Spleen (tissue), 11 donors: Measurements from ENCODE around the gene ADAM10. TPM values are rescaled to one million over a fixed set of nuclear protein-coding genes. Genes with fewer than 3 reads are reported as not detected.

Experiments
- DNase-seq: peaks from one replicate; pipeline ENCODE4 v3.0.0-alpha.2; 2020
- H3K27ac ChIP-seq, 8 donors: fragments of 200-600 bp; sonication (generic) in 7 of 8; 1 replicate in 4 of 8; 2 replicates in 4 of 8; pipeline versions ENCODE4 v1.5.0 to v1.8.0; 2016 to 2021; ENCODE audit warnings: inconsistent platforms in 4 of 8, mild to moderate bottlenecking in 4 of 8, moderate library complexity in 1 of 8
- H3K27me3 ChIP-seq, 7 donors: fragments of 200-600 bp; sonication (generic) in 6 of 7; replicated peaks in 1 of 7; 1 replicate in 4 of 7; 2 replicates in 3 of 7; pipeline versions ENCODE4 v1.5.0 to v1.8.0; 2016 to 2021; ENCODE audit warnings: inconsistent platforms in 3 of 7, mild to moderate bottlenecking in 1 of 7
- H3K36me3 ChIP-seq, 6 donors: fragments of 200-600 bp; sonication (generic) in 5 of 6; 1 replicate in 4 of 6; 2 replicates in 2 of 6; pipeline versions ENCODE4 v1.5.0 to v1.8.0; 2016 to 2021; ENCODE audit warnings: inconsistent platforms in 2 of 6
- H3K4me1 ChIP-seq, 6 donors: fragments of 200-600 bp; sonication (generic) in 5 of 6; 1 replicate in 3 of 6; 2 replicates in 3 of 6; pipeline versions ENCODE4 v1.5.0 to v1.8.0; 2016 to 2021; ENCODE audit warnings: inconsistent platforms in 3 of 6
- H3K4me3 ChIP-seq, 8 donors: fragments of 200-600 bp; sonication (generic) in 7 of 8; 1 replicate in 4 of 8; 2 replicates in 4 of 8; pipeline versions ENCODE4 v1.5.0 to v1.8.0; 2016 to 2021; ENCODE audit warnings: inconsistent platforms in 4 of 8, mild to moderate bottlenecking in 4 of 8, moderate library complexity in 2 of 8
- H3K9me3 ChIP-seq, 8 donors: fragments of 200-600 bp; sonication (generic) in 7 of 8; 1 replicate in 4 of 8; 2 replicates in 4 of 8; pipeline versions ENCODE4 v1.5.0 to v1.8.0; 2016 to 2021; ENCODE audit warnings: inconsistent platforms in 4 of 8
- POLR2A ChIP-seq, 3 donors: fragments of 450-650 bp; IDR thresholded peaks; one replicate each; pipeline ENCODE4 v1.5.1; 2017; ENCODE audit warnings: antibody characterized with exemption in 3 of 3, mild to moderate bottlenecking in 1 of 3
- POLR2AphosphoS5 ChIP-seq, 3 donors: sonication (generic); formaldehyde crosslinking; IDR thresholded peaks; one replicate each; pipeline ENCODE4 v1.5.1; 2017; ENCODE audit warnings: antibody characterized with exemption in 3 of 3
- WGBS, 5 donors: extraction: QIAGEN DNeasy Blood & Tissue Kit in 3 of 5; methylation state at CpG; one replicate each; pipeline versions ENCODE4 v1.1.5 to v1.1.7; 2013 to 2018; 5-methylcytosine and 5-hydroxymethylcytosine counted together
- intact Hi-C: fragments of 100-400 bp; cut with DNase I; formaldehyde crosslinking; loops from one replicate; pipeline ENCODE4 v1.15.0; 2023; ENCODE audit warnings: low total_unique reads
- polyA plus RNA-seq, 3 donors: library from polyadenylated mRNA; stranded (reverse); fragments of 200-250 nt; gene quantifications; one replicate each; pipeline ENCODE4 v1.2.1, GENCODE V29; 2013
- total RNA-seq, 7 donors: library from RNA; depleted of rRNA in 3 of 7; stranded (reverse); fragments of >200 nt in 3 of 7; fragmentation: NEBNext Ultra II Directional in 4 of 7; extraction: Animal tissue kit (Norgen Biotek cat#: 25700) in 4 of 7; gene quantifications; one replicate each; pipeline versions ENCODE4 v1.1.0 to v1.2.1, GENCODE V29; 2016 to 2021
- TF ChIP-seq, protein P1 (sequence below), 11 experiments: fragments of 200-600 bp in 7 of 11; fragments of 450-650 bp in 4 of 11; sonication (generic) in 4 of 11; IDR thresholded peaks in 8 of 11; conservative IDR thresholded peaks in 3 of 11; 1 replicate in 7 of 11; 2 replicates in 4 of 11; pipeline versions ENCODE4 v1.4.0 to v1.8.0; 2016 to 2021; ENCODE audit warnings: antibody characterized with exemption in 11 of 11, inconsistent platforms in 4 of 11, mild to moderate bottlenecking in 1 of 11
- donor health status: healthy with polysubstance abuse.
- donor health status: DM: no; HTN: no; CAD: no; lungs with moderate emphysema.
- donor health status: DM: no; HTN: no; CAD: no.
- donor health status: Bipolar disorder and iron deficiency.
- donor health status: healthy.
- donor health status: DM: no; HTN: no; CAD: no.
- donor health status: DM: yes; HTN: yes; CAD: no.

Gene ADAM10
- total and polyA plus RNA-seq, 10 donors: 7.6 to 205 (median 123) TPM

- Histone ChIP-seq H3K4me3 (no peak overlapping the region), H3K36me3 (no peaks in the 10 kb centered on the region), H3K27ac (no peak overlapping the region), H3K4me1 (no peaks in the 10 kb centered on the region), H3K27me3 (no peaks in the 10 kb centered on the region), H3K9me3 (peaks cover 0 to 19% (median 15%) of the 10 kb centered on the region in 8 donors)
- no peak for DNase-seq
- intact Hi-C loops: no loop called here
- 57 to 76% (median 66%) methylated on average over 7 of the region's 7 CpGs for WGBS, 5 donors
- TF ChIP-seq POLR2AphosphoS5 (IDR thresholded peaks at IDR 0.05) (no peak), POLR2A (IDR thresholded peaks at IDR 0.05) (no peak)
- TF ChIP-seq, protein P1, sequence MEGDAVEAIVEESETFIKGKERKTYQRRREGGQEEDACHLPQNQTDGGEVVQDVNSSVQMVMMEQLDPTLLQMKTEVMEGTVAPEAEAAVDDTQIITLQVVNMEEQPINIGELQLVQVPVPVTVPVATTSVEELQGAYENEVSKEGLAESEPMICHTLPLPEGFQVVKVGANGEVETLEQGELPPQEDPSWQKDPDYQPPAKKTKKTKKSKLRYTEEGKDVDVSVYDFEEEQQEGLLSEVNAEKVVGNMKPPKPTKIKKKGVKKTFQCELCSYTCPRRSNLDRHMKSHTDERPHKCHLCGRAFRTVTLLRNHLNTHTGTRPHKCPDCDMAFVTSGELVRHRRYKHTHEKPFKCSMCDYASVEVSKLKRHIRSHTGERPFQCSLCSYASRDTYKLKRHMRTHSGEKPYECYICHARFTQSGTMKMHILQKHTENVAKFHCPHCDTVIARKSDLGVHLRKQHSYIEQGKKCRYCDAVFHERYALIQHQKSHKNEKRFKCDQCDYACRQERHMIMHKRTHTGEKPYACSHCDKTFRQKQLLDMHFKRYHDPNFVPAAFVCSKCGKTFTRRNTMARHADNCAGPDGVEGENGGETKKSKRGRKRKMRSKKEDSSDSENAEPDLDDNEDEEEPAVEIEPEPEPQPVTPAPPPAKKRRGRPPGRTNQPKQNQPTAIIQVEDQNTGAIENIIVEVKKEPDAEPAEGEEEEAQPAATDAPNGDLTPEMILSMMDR (IDR thresholded peaks at IDR 0.05 in 8 of 11, conservative IDR thresholded peaks at IDR 0.05 in 3 of 11): no peak
Observed at GRCh38 chr15:58760385-58761009, 11.0 kb upstream of the ADAM10 start.

DNA sequence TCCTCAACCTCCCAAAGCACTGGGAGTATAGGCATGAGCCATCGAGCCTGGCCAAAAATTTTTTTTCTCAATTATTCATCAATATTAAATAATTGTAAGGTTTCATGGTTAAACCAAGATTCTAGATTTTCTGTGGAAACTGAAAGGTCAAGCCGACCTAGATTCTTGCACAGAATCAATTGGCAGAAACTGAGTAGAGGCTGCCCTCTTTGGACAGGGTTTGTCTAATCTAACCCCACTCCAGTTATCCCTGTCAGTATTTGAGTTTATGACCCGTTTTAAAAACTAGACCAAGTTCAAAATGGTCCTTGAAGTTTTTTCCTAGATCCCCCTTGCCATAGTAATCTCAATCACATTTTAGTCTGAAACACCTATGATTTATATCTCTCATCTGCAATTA is 8.6 kb upstream of the ADAM10 start:
- H3K27ac ChIP-seq: no peak overlapping the region
- H3K27me3 ChIP-seq: no peaks in the 10 kb centered on the region
- H3K4me1 ChIP-seq: no peaks in the 10 kb centered on the region
- intact Hi-C loops: no loop called here
- H3K4me3 ChIP-seq: no peak overlapping the region
- WGBS, 5 donors: 22 to 66% (median 47%) methylated on average over 3 of the region's 3 CpGs
- DNase-seq: no peak
- TF ChIP-seq, protein P1 (IDR thresholded peaks at IDR 0.05 in 8 of 11, conservative IDR thresholded peaks at IDR 0.05 in 3 of 11): peak in 3 of 11 experiments; percentile 15 to 31 (median 15)
- TF ChIP-seq POLR2A (IDR thresholded peaks at IDR 0.05): no peak
- no peaks in the 10 kb centered on the region for H3K36me3 ChIP-seq
- H3K9me3 ChIP-seq: no peaks in the 10 kb centered on the region

- Histone ChIP-seq H3K9me3 (no peaks in the 10 kb centered on the region), H3K27me3 (no peaks in the 10 kb centered on the region), H3K27ac (no peak overlapping the region), H3K4me3 (no peak overlapping the region), H3K36me3 (no peaks in the 10 kb centered on the region), H3K4me1 (peaks cover 0 to 2% (median 0%) of the 10 kb centered on the region in 6 donors)
- intact Hi-C loops: no loop called here
- TF ChIP-seq, protein P1 (IDR thresholded peaks at IDR 0.05 in 8 of 11, conservative IDR thresholded peaks at IDR 0.05 in 3 of 11): no peak
- TF ChIP-seq POLR2A (IDR thresholded peaks at IDR 0.05) (no peak), POLR2AphosphoS5 (IDR thresholded peaks at IDR 0.05) (no peak)
- WGBS, 5 donors: 68 to 80% (median 75%) methylated on average over 6 of the region's 6 CpGs
- no peak for DNase-seq
Observed at GRCh38 chr15:58755956-58756355, 6.4 kb upstream of the ADAM10 start.

- H3K9me3 ChIP-seq: no peaks in the 10 kb centered on the region
- peaks cover 0 to 8% (median 5%) of the 10 kb centered on the region in 6 donors for H3K4me1 ChIP-seq
- intact Hi-C loops: no loop called here
- H3K4me3 ChIP-seq: no peak overlapping the region
- H3K36me3 ChIP-seq: no peaks in the 10 kb centered on the region
- H3K27me3 ChIP-seq: no peaks in the 10 kb centered on the region
- H3K27ac ChIP-seq: no peak overlapping the region
- DNase-seq: no peak
- TF ChIP-seq POLR2AphosphoS5 (IDR thresholded peaks at IDR 0.05) (no peak), POLR2A (IDR thresholded peaks at IDR 0.05) (no peak)
- TF ChIP-seq, protein P1 (IDR thresholded peaks at IDR 0.05 in 8 of 11, conservative IDR thresholded peaks at IDR 0.05 in 3 of 11): no peak
- WGBS, 5 donors: 90 to 98% (median 93%) methylated on average over 3 of the region's 3 CpGs
Observed at GRCh38 chr15:58755350-58755749, 5.8 kb upstream of the ADAM10 start.
